ENCODE results near the gene HSPB7. TPM values are rescaled to one million over a fixed set of nuclear protein-coding genes. Genes with fewer than 3 reads are reported as not detected.

The HSPB7 gene
- total RNA-seq, 1 donor from 2014 or later, result not detected

GRCh38 chr1:16010837-16011236, 7.0 kb downstream of the HSPB7 start:
- Histone ChIP-seq H3K9me3 (ENCODE audit: low read depth) (no peaks in the 10 kb centered on the region), H3K4me1 (peaks cover 9% of the 10 kb centered on the region), H3K27ac (no peak overlapping the region), H3K79me2 (ENCODE audit: low read depth) (no peaks in the 10 kb centered on the region), H2AFZ (replicated peaks) (no peak overlapping the region), H3K27me3 (peaks cover 69% of the 10 kb centered on the region), H3F3A (ENCODE audit: low read depth) (no peaks in the 10 kb centered on the region), H3K4me3 (no peak overlapping the region), H3K36me3 (no peaks in the 10 kb centered on the region), H3K9ac (no peak overlapping the region), H4K20me1 (ENCODE audit: low read depth) (peaks cover 3% of the 10 kb centered on the region), H3K4me2 (no peak overlapping the region)
- Mint-ChIP-seq H3K36me3 (no peaks in the 10 kb centered on the region), H3K27me3 (ENCODE audit: insufficient read depth, low read depth) (peaks cover 8% of the 10 kb centered on the region), H3K27ac (no peak overlapping the region), H3K4me3 (no peak overlapping the region), H3K4me1 (peaks cover 21% of the 10 kb centered on the region), H3K9me3 (no peaks in the 10 kb centered on the region)
- no peak for DNase-seq (ENCODE audit: low spot score)
- TF ChIP-seq EZH2phosphoT487 (IDR thresholded peaks at IDR 0.05) (no peak), EZH2 (IDR thresholded peaks at IDR 0.05) (no peak), CTCF (IDR thresholded peaks at IDR 0.05) (no peak)

GRCh38 chr1:16009678-16010077, 8.2 kb downstream of the HSPB7 start:
- Histone ChIP-seq H3F3A (ENCODE audit: low read depth) (no peaks in the 10 kb centered on the region), H3K4me2 (no peak overlapping the region), H3K9me3 (ENCODE audit: low read depth) (no peaks in the 10 kb centered on the region), H3K4me1 (peaks cover 9% of the 10 kb centered on the region), H3K79me2 (ENCODE audit: low read depth) (no peaks in the 10 kb centered on the region), H3K9ac (no peak overlapping the region), H3K4me3 (no peak overlapping the region), H3K27me3 (peaks cover 71% of the 10 kb centered on the region), H2AFZ (replicated peaks) (no peak overlapping the region), H4K20me1 (ENCODE audit: low read depth) (peaks cover 3% of the 10 kb centered on the region), H3K27ac (no peak overlapping the region), H3K36me3 (no peaks in the 10 kb centered on the region)
- Mint-ChIP-seq H3K4me1 (peaks cover 13% of the 10 kb centered on the region), H3K27me3 (ENCODE audit: insufficient read depth, low read depth) (peaks cover 10% of the 10 kb centered on the region), H3K36me3 (no peaks in the 10 kb centered on the region), H3K9me3 (no peaks in the 10 kb centered on the region), H3K4me3 (no peak overlapping the region), H3K27ac (no peak overlapping the region)
- no peak for DNase-seq (ENCODE audit: low spot score)
- TF ChIP-seq EZH2phosphoT487 (IDR thresholded peaks at IDR 0.05) (no peak), EZH2 (IDR thresholded peaks at IDR 0.05) (no peak), CTCF (IDR thresholded peaks at IDR 0.05) (no peak)

- Mint-ChIP-seq H3K9me3 (no peaks in the 10 kb centered on the region), H3K4me1 (peaks cover 8% of the 10 kb centered on the region), H3K27me3 (ENCODE audit: insufficient read depth, low read depth) (peaks cover 12% of the 10 kb centered on the region), H3K27ac (no peak overlapping the region), H3K4me3 (no peak overlapping the region), H3K36me3 (no peaks in the 10 kb centered on the region)
- Histone ChIP-seq H3K79me2 (ENCODE audit: low read depth) (no peaks in the 10 kb centered on the region), H3K27ac (no peak overlapping the region), H3K27me3 (peaks cover 67% of the 10 kb centered on the region), H3K4me1 (peaks cover 9% of the 10 kb centered on the region), H3K4me3 (no peak overlapping the region), H3K4me2 (no peak overlapping the region), H3K36me3 (no peaks in the 10 kb centered on the region), H2AFZ (replicated peaks) (no peak overlapping the region), H4K20me1 (ENCODE audit: low read depth) (peaks cover 3% of the 10 kb centered on the region), H3K9ac (no peak overlapping the region), H3K9me3 (ENCODE audit: low read depth) (no peaks in the 10 kb centered on the region), H3F3A (ENCODE audit: low read depth) (peaks cover 2% of the 10 kb centered on the region)
- peak; percentile 91 for DNase-seq (ENCODE audit: low spot score)
- no peak for TF ChIP-seq EZH2phosphoT487 (IDR thresholded peaks at IDR 0.05)
- TF ChIP-seq CTCF (IDR thresholded peaks at IDR 0.05), result peak; percentile 97
These were observed 8.8 kb downstream of the HSPB7 start for GRCh38 chr1:16009030-16009460.
